GM19467 (cell line): ENCODE data around the gene TDP2.
A peak's percentile ranks its signal among the peaks of the same experiment; 100 is the strongest.
"Not testable (repeated sequence)": the region's sequence is repeated elsewhere in the genome, so short reads cannot be mapped to it uniquely, and the experiment has no call there.

ENCODE experiments used
- ATAC-seq: cut with Tn5 transposase; IDR thresholded peaks from one replicate; pipeline ENCODE4 v1.9.1; 2021; ENCODE audit warnings: mild to moderate bottlenecking, moderate library complexity; ENCODE audit not compliant: unreplicated experiment

Gene TDP2, protein sequence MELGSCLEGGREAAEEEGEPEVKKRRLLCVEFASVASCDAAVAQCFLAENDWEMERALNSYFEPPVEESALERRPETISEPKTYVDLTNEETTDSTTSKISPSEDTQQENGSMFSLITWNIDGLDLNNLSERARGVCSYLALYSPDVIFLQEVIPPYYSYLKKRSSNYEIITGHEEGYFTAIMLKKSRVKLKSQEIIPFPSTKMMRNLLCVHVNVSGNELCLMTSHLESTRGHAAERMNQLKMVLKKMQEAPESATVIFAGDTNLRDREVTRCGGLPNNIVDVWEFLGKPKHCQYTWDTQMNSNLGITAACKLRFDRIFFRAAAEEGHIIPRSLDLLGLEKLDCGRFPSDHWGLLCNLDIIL

DNA sequence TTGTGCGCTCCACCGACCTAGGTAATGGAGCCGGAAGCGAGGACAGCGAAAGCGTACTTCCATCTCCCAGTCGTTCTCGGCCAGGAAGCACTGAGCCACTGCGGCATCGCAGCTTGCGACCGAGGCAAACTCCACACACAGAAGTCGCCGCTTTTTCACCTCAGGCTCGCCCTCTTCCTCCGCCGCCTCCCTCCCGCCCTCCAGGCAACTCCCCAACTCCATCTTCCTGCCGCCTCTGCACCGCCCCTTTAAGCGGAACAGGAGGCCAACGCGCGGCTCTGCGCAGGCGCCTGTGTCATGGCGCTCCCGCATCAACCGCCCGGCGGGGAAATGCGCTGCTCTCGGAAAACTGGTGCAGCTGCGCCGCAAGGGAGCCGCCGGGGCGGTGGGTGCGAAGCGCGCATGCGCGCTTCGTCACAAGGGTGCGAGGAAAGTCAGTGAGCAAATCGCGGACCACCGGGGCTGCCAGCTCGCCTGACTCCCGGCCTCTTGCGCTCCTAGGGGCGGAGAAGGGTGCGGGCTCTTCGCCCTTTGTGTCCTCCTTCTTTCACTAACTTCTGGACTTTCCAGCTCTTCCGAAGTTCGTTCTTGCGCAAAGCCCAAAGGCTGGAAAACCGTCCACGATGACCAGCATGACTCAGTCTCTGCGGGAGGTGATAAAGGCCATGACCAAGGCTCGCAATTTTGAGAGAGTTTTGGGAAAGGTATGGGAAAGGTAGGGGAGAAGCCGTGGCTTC, at the start of gene TDP2, which contains the start of gene ACOT13:
Gene TDP2, minus strand, starts transcription at position 259 of the 737 bp plus-strand sequence. Its CDS starts 37 bp downstream, at position 222.
Gene ACOT13, plus strand, starts transcription at position 437 of the 737 bp plus-strand sequence. Its CDS starts 187 bp downstream, at position 624.
- peak; percentile 95 for ATAC-seq

DNA sequence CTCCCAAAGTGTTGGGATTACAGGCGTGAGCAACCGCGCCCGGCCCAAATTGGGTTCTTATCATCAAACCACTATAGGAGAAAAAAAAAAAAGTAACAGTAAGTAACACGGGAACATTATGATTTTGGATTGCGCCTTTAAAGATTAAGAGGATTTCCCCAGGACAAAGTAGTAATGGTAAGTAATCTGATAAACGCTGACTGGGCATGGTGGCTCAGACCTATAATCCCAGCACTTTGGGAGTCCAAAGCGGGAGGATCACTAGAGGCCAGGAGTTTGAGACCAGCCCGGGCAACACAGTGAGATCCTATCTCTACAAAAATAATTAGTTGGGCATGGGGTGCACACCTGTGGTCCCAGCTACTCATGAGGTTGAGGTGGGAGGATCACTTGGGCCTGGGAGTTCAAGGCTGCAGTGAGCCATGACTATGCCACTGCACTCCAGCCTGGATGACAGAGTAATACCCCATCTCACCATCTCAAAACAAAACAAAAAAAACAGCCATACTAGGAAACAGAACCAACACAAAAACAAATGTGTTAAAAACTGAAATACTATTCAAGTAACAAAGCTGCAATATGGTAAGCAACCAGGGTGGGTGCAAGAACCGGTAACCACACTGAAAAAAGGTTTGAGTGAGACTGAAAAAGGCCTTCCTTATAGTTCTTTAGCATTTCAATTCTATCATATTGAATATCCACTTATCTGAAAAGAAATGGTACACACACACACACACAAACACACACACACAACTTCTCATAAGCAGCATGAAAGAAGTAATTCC, 44.0 kb upstream of the TDP2 start:
- no peak for ATAC-seq

- no peak for ATAC-seq
Measured at GRCh38 chr6:24709014-24709711, 42.5 kb upstream of the TDP2 start.

DNA sequence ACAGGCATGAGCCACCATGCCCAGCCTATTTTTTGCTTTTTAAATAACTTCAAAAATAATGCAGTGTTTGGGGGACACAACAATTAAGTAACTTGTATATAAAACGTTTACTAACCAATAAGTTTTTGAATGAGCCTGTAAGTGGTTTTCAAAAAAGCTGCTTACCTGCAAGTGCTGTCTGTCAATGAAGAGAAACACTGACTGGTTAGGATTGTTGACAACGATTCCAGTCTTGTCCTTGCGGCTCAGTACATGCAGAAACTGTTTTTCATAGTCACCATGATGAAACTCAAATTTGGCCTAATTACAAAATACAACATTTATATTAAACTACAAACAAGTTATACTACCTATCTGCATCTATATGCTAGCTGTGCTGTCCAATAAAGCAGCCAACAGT, 41.9 kb upstream of the TDP2 start:
- no peak for ATAC-seq

DNA sequence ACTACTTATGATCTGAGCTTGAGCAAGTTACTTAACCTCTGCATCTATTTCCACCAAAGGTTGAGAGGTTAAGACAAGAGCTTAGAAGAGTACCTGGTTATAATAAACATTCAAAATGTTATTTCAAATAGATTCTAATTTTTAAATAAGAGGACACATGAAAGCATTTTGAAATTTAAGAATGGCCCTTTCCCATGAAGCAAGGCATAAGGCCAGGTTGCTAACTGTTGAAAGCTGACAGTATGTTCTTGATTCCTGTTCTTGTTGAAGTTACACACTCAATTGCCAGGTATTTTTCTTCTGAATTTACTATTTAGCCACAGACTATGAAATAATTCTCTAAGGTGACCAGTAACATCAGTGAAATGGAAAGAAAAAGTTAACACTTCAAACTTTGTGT, 37.8 kb upstream of the TDP2 start:
- no peak for ATAC-seq

DNA sequence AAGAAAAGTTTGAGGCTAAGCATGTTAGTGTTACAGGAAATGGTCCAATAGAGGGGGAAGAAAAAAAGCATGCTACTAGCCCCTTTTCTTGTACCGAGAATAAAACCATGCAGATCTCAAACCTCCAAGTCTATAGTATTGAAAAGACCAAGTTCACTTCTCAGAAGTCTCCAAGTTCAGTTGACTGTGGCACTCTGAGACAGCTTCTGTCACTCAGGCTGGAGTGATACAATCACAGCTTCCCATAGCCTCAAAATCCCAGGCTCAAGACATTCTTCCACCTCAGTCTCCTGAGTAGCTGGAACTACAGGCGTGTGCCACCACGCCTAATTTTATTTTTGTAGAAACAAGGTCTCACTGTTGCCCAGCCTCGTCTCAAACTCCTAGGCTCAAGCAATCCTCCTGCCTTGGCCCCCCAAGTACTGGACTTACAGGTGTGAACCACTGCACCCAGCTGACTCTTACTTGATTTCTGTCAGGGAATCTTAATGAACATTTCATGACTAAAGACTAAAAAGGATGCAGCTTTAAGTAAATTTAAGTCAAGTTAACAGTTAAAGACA, 36.1 kb upstream of the TDP2 start:
- no peak for ATAC-seq

GRCh38 chr6:24699521-24700359, 33.0 kb upstream of the TDP2 start:
- no peak for ATAC-seq

DNA sequence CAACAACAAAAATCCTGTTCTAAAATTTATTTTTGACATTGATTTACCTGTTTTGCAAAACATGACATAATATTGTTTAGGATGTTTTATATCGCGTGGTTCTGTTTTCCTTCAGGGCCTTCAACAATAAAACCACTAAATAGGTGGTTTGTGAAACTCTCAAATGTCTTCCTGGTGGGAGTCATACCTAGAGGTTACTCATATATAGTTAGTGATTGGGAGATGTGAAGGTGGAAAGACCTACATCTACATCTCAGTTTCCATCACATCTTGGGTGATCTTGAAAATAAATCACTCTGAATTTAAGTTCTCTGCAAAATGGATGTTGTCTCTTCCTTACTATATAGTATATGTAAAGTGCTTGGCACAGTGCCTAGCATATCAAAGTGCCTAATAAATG, 29.4 kb upstream of the TDP2 start:
- ATAC-seq = no peak

GRCh38 chr6:24695635-24696034, 28.9 kb upstream of the TDP2 start:
- not testable (repeated sequence) for ATAC-seq

- ATAC-seq = no peak
Measured at GRCh38 chr6:24694198-24694597, 27.5 kb upstream of the TDP2 start.

DNA sequence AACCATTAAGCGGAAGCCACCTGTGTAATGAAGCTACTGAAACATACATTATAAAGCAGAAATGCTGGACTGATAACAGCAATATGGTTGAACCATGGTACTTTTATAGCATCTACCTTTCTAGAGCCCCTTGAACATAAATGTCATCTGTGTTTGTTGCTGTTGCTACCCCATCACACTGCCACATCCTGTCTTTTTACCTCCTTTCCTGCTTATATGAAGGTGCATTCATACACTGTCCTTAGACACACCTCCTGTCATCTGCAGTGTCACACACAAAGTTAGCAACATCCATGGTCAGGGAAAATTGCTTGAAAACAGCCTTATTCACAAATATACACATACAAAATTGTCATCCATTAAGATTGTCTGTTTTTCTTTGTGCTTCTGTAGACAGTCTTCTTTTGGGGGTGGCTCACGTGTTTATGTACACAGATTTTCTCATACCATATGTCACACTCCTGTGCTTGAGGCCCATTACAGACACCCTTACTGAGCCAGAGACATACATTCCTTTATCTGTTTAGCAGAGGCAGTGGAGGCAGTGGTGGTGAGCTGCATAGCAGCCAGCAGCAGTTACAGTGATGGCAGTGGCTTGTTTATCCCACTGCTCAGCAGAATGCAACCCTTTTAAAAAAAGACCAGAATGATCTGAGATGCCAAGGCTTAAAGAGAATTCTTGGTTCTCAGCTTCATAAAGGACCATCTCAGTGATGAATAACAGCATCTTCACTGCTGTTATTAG, 26.3 kb upstream of the TDP2 start:
- ATAC-seq = no peak

DNA sequence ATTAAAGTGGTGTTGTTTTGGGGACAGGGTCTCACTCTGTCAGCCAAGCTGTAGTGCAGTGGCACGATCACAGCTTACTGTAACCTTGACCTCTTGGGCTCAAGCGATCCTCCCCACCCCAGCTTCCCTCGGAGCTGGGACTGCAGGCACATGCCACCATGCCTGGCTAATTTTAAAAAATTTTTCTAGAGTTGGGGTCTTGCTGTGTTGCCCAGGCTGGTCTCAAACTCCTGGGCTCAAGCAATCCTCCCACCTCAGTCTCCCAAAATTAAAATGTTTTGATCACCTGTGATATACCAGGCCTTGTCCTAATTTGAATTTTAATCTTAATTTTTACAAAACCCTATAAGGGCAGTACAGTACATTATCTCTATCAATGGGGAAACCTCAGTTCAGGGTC, 25.7 kb upstream of the TDP2 start:
- no peak for ATAC-seq

DNA sequence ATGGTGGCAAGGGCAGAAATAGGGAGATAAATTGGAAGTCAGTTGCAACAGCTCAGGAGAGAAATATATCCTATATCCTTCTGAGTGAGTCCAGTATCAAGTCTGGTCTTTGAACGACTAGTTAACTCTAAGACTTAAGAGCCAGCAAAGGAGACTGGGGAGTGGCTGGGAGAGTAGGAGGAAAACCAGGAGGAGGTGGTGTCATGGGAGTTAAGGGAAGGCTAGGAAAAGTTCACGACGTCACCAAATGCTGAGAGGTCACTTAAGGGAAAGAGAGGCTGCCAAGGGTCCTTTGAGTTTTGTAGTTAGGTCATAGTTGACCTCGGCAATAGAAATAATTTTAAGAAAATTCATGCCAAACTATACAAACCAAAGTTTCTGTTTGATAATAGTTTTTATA, 25.3 kb upstream of the TDP2 start:
- ATAC-seq = no peak

- ATAC-seq = no peak
Measured at GRCh38 chr6:24691550-24691949, 24.9 kb upstream of the TDP2 start.

DNA sequence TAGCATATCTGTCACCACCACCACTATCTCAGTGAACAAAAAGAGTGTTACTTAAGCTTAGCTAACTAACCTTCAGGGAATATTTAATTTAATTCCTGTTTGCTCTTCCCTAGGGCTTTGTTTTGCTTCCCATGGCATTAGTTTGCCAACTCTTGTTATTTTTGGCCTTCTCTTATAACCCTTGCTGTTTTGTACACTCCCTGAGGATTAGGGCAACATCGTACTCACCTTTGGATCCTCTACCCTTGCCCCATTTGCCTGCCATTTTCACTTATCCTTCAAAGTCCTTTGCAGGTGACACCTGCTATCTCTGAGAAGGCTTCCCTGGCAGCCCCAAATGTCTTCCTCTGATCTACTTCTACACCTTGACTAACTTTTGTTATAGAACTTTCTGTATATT, 23.9 kb upstream of the TDP2 start:
- no peak for ATAC-seq

- ATAC-seq = no peak
Measured at GRCh38 chr6:24689964-24690363, 23.3 kb upstream of the TDP2 start.

DNA sequence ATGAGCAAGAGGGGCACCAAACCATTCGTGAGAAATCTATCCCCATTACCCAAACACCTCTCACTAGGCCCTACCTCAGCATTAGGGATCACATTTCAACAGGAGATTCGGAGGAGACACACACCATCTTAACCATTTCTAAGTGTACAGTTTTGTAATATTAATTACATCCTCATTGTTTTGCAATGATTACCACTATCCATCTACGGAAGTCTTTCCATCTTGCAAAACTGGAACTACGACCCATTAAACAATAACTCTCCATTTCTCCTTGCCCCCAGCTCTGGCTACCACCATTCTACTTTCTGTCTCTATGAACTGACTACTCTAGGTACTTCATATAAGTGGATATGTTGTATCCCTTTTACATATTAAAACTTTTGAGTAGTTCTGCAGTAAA, 20.2 kb upstream of the TDP2 start:
- ATAC-seq = no peak

DNA sequence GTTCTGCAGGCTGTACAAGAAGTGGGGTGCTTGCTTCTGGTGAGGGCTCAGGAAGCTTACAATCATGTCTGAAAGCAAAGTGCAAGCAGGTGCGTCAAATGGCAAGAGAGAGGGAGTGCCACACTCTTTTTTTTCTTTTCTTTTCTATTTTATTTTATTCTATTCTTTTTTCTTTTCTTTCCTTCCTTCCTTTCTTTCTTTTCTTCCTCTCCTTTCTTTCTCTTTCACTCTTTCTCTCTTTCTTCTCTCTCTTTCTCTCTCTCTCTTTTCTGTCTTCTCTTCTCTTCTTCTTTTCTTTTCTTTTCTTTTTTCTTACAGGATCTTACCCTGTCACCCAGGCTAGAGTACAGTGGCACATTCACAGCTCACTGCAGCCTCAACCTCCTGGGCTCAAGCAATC, 19.7 kb upstream of the TDP2 start:
- no peak for ATAC-seq
